H1 (cell line): Measurements from ENCODE around the gene MGLL. TPM values are rescaled to one million over a fixed set of nuclear protein-coding genes. Genes with fewer than 3 reads are reported as not detected.
A peak's percentile ranks its signal among the peaks of the same experiment; 100 is the strongest.

Experiments
- CTCF ChIA-PET: fragments of 300-600 bp; sonication (Branson Sonifier 250); formaldehyde crosslinking; loops from one replicate; lab custom pipeline; 2021; ENCODE audit not compliant: partially characterized antibody; lab: Charles Lee
- POLR2A ChIA-PET: fragments of 300-600 bp; sonication (Branson Sonifier 250); formaldehyde crosslinking; loops from one replicate; lab custom pipeline; 2021; ENCODE audit warnings: inconsistent platforms; ENCODE audit not compliant: partially characterized antibody; lab: Charles Lee
- DNase-seq, 2 experiments: peaks; one replicate each; pipeline versions ENCODE4 v3.0.0 to v3.0.0-alpha.2; 2010 to 2022; ENCODE audit warnings: low spot score in 2 of 2, low read depth in 1 of 2, mixed read lengths in 1 of 2
- FAIRE-seq: peaks from 2 replicates; lab custom pipeline; 2011; peaks lifted over from hg19 to GRCh38; lab: Jason Lieb, UNC
- H2AFZ ChIP-seq: 2 replicates; pipeline ENCODE4 v1.8.1; 2012; ENCODE audit warnings: low read length, inconsistent platforms
- H2AK5ac ChIP-seq: 2 replicates; pipeline ENCODE4 v1.6.1; 2013; ENCODE audit warnings: low read depth, low read length
- H2BK120ac ChIP-seq: replicated peaks from 2 replicates; pipeline ENCODE3; 2013; ENCODE audit warnings: low read depth, low read length, inconsistent platforms
- H2BK12ac ChIP-seq: 2 replicates; pipeline ENCODE4 v1.6.1; 2013; ENCODE audit warnings: low read depth, low read length
- H2BK15ac ChIP-seq: 2 replicates; pipeline ENCODE4 v1.6.1; 2013; ENCODE audit warnings: low read length
- H2BK20ac ChIP-seq: 2 replicates; pipeline ENCODE4 v1.6.1; 2013; ENCODE audit warnings: low read length
- H2BK5ac ChIP-seq: 2 replicates; pipeline ENCODE4 v1.6.1; 2013; ENCODE audit warnings: low read depth, low read length
- H3K14ac ChIP-seq: 2 replicates; pipeline ENCODE4 v1.6.1; 2013; ENCODE audit warnings: inconsistent platforms; ENCODE audit not compliant: insufficient read length
- H3K18ac ChIP-seq: 2 replicates; pipeline ENCODE4 v1.6.1; 2013; ENCODE audit warnings: low read length; ENCODE audit errors: extremely low read depth
- H3K23ac ChIP-seq: 2 replicates; pipeline ENCODE4 v1.6.1; 2013; ENCODE audit warnings: inconsistent platforms; ENCODE audit not compliant: insufficient read length
- H3K23me2 ChIP-seq: 2 replicates; pipeline ENCODE4 v1.6.1; 2013; ENCODE audit warnings: low read depth, low read length
- H3K27ac ChIP-seq: 2 replicates; pipeline ENCODE4 v1.6.1; 2011; ENCODE audit warnings: low read depth, low read length, inconsistent platforms
- H3K27me3 ChIP-seq, 4 experiments: replicated peaks in 1 of 4; 1 replicate in 1 of 4; 2 replicates in 3 of 4; pipeline versions ENCODE4 v1.6.1 to v1.8.1; 2011 to 2013; ENCODE audit warnings: low read length in 3 of 4, mild to moderate bottlenecking in 3 of 4, inconsistent platforms in 2 of 4, mixed read lengths in 2 of 4, moderate library complexity in 1 of 4; ENCODE audit not compliant: control insufficient read depth in 3 of 4, insufficient read depth in 3 of 4; ENCODE audit errors: extremely low read depth in 1 of 4
- H3K36me3 ChIP-seq, 4 experiments: 2 replicates each; pipeline versions ENCODE4 v1.6.1 to v1.8.1; 2011 to 2013; ENCODE audit warnings: mild to moderate bottlenecking in 4 of 4, low read length in 3 of 4, moderate library complexity in 2 of 4, control low read depth in 1 of 4, inconsistent platforms in 1 of 4; ENCODE audit not compliant: insufficient read depth in 4 of 4, control insufficient read depth in 2 of 4
- H3K4ac ChIP-seq: replicated peaks from 2 replicates; pipeline ENCODE3; 2013; ENCODE audit warnings: low read length, low read depth, mixed read lengths, inconsistent platforms; ENCODE audit not compliant: insufficient read length
- H3K4me1 ChIP-seq, 4 experiments: replicated peaks in 1 of 4; 1 replicate in 1 of 4; 2 replicates in 3 of 4; pipeline versions ENCODE4 v1.6.1 to v1.8.1; 2011 to 2013; ENCODE audit warnings: low read length in 3 of 4, inconsistent platforms in 2 of 4, mixed read lengths in 1 of 4; ENCODE audit not compliant: insufficient read depth in 4 of 4, control insufficient read depth in 3 of 4
- H3K4me2 ChIP-seq, 2 experiments: 2 replicates each; pipeline versions ENCODE4 v1.6.1 to v1.8.1; 2011 to 2013; ENCODE audit warnings: low read depth in 2 of 2, low read length in 2 of 2, control low read depth in 1 of 2, inconsistent platforms in 1 of 2, mild to moderate bottlenecking in 1 of 2; ENCODE audit not compliant: insufficient read depth in 1 of 2
- H3K4me3 ChIP-seq, 4 experiments: fragments of 200-600, 300-600 bp in 1 of 4; sonication (generic), shearing (Covaris generic), sonication (Bioruptor Twin) in 1 of 4; 2 replicates each; pipeline versions ENCODE4 v1.5.1 to v1.8.1; 2011 to 2016; ENCODE audit warnings: low read length in 4 of 4, low read depth in 3 of 4, control low read depth in 2 of 4, inconsistent platforms in 2 of 4, mild to moderate bottlenecking in 2 of 4, mixed read lengths in 1 of 4, moderate library complexity in 1 of 4; ENCODE audit not compliant: insufficient read depth in 2 of 4; ENCODE audit errors: extremely low read depth in 1 of 4
- H3K56ac ChIP-seq: replicated peaks from 2 replicates; pipeline ENCODE3; 2013; ENCODE audit warnings: low read depth, mild to moderate bottlenecking, mixed read lengths, low read length, inconsistent platforms; ENCODE audit not compliant: insufficient read length
- H3K79me1 ChIP-seq: 2 replicates; pipeline ENCODE4 v1.6.1; 2013; ENCODE audit warnings: low read depth, low read length, control low read depth
- H3K79me2 ChIP-seq, 2 experiments: 2 replicates each; pipeline versions ENCODE4 v1.6.1 to v1.8.1; 2012 to 2013; ENCODE audit warnings: low read length in 2 of 2, mild to moderate bottlenecking in 2 of 2, inconsistent platforms in 1 of 2; ENCODE audit not compliant: insufficient read depth in 2 of 2, control insufficient read depth in 1 of 2
- H3K9ac ChIP-seq, 4 experiments: replicated peaks in 1 of 4; 1 replicate in 1 of 4; 2 replicates in 3 of 4; pipeline versions ENCODE4 v1.6.1 to v1.8.1; 2011 to 2013; ENCODE audit warnings: low read depth in 3 of 4, low read length in 3 of 4, control low read depth in 2 of 4, mild to moderate bottlenecking in 2 of 4, moderate library complexity in 2 of 4, inconsistent platforms in 1 of 4; ENCODE audit errors: extremely low read depth in 1 of 4
- H3K9me3 ChIP-seq, 2 experiments: 2 replicates each; pipeline versions ENCODE4 v1.6.1 to v1.8.1; 2012 to 2013; ENCODE audit warnings: mild to moderate bottlenecking in 2 of 2, moderate library complexity in 2 of 2, control low read depth in 1 of 2, inconsistent platforms in 1 of 2, low read depth in 1 of 2, low read length in 1 of 2, mixed read lengths in 1 of 2; ENCODE audit not compliant: insufficient read depth in 2 of 2
- H4K20me1 ChIP-seq, 2 experiments: replicated peaks in 1 of 2; 2 replicates each; pipeline versions ENCODE3 to v1.8.1; 2011 to 2013; ENCODE audit warnings: inconsistent platforms in 2 of 2, low read length in 2 of 2, mild to moderate bottlenecking in 1 of 2; ENCODE audit not compliant: insufficient read depth in 2 of 2, control insufficient read depth in 1 of 2
- H4K5ac ChIP-seq: 2 replicates; pipeline ENCODE4 v1.6.1; 2013; ENCODE audit warnings: low read length, low read depth, mixed read lengths, inconsistent platforms; ENCODE audit not compliant: insufficient read length
- H4K8ac ChIP-seq: 2 replicates; pipeline ENCODE4 v1.8.0; 2013; ENCODE audit warnings: mild to moderate bottlenecking, moderate library complexity, low read length, inconsistent platforms; ENCODE audit not compliant: insufficient read depth; ENCODE audit errors: extremely low read depth
- H4K91ac ChIP-seq: replicated peaks from 2 replicates; pipeline ENCODE3; 2013; ENCODE audit warnings: low read length, mixed read lengths, inconsistent platforms; ENCODE audit not compliant: insufficient read length
- ASH2L ChIP-seq: fragments of 200-600, 300-600 bp; sonication (generic); IDR thresholded peaks from one replicate; pipeline ENCODE4 v1.7.1; 2017; ENCODE audit warnings: low read length
- BACH1 ChIP-seq: IDR thresholded peaks from 2 replicates; pipeline ENCODE4 v1.6.1; 2012; ENCODE audit warnings: low read length, improper control_type of control experiment
- BRCA1 ChIP-seq: IDR thresholded peaks from 2 replicates; pipeline ENCODE4 v1.6.1; 2012; ENCODE audit warnings: low read depth, low read length, improper control_type of control experiment
- CBX8 ChIP-seq: fragments of 300-800, 300-1000 bp; sonication (generic); IDR thresholded peaks from 2 replicates; pipeline ENCODE4 v1.7.1; 2016; ENCODE audit warnings: low read depth, low read length, borderline replicate concordance
- CTBP2 ChIP-seq: IDR thresholded peaks from 2 replicates; pipeline ENCODE4 v1.7.0; 2011; ENCODE audit warnings: borderline replicate concordance, mild to moderate bottlenecking, moderate library complexity, mixed read lengths, low read length; ENCODE audit not compliant: insufficient read depth, insufficient read length
- EGR1 ChIP-seq: IDR thresholded peaks from 2 replicates; pipeline ENCODE4 v1.6.1; 2011; ENCODE audit warnings: low read depth, low read length, borderline replicate concordance
- GABPA ChIP-seq: IDR thresholded peaks from 2 replicates; pipeline ENCODE4 v1.6.1; 2011; ENCODE audit warnings: mild to moderate bottlenecking, low read length, moderate library complexity, borderline replicate concordance; ENCODE audit not compliant: insufficient read depth
- HDAC6 ChIP-seq: IDR thresholded peaks from one replicate; pipeline ENCODE4 v1.7.1; 2012; ENCODE audit warnings: low read depth, mild to moderate bottlenecking, inconsistent platforms, low read length, moderate library complexity
- JUND ChIP-seq: IDR thresholded peaks from 2 replicates; pipeline ENCODE4 v1.6.1; 2011; ENCODE audit warnings: mild to moderate bottlenecking, improper control_type of control experiment, low read length
- RAD21 ChIP-seq, 2 experiments: IDR thresholded peaks in 1 of 2; conservative IDR thresholded peaks in 1 of 2; 2 replicates each; pipeline ENCODE4 v1.6.1; 2011; ENCODE audit warnings: low read depth in 2 of 2, low read length in 2 of 2, improper control_type of control experiment in 1 of 2, inconsistent platforms in 1 of 2, mild to moderate bottlenecking in 1 of 2, moderate library complexity in 1 of 2
- RBBP5 ChIP-seq: IDR thresholded peaks from 2 replicates; pipeline ENCODE4 v1.7.1; 2012; ENCODE audit warnings: low read depth, mild to moderate bottlenecking, inconsistent platforms, low read length, moderate library complexity, borderline replicate concordance
- SIN3A ChIP-seq, 2 experiments: IDR thresholded peaks in 1 of 2; conservative IDR thresholded peaks in 1 of 2; 2 replicates each; pipeline ENCODE4 v1.6.1; 2011 to 2012; ENCODE audit warnings: low read length in 2 of 2, improper control_type of control experiment in 1 of 2, low read depth in 1 of 2, mild to moderate bottlenecking in 1 of 2
- SIRT6 ChIP-seq: IDR thresholded peaks from one replicate; pipeline ENCODE4 v1.7.1; 2012; ENCODE audit warnings: low read length, inconsistent platforms
- WGBS, 2 experiments: shearing (Covaris generic) in 1 of 2; methylation state at CpG; one replicate each; pipeline versions ENCODE4 v1.1.6 to v1.1.7; 2013 to 2015; ENCODE audit warnings: low lambda C conversion rate in 2 of 2, mixed read lengths in 2 of 2, inconsistent platforms in 1 of 2, low coverage in 1 of 2, missing lambda C conversion rate in 1 of 2; ENCODE audit not compliant: insufficient replicate concordance in 2 of 2, insufficient coverage in 1 of 2, insufficient read length in 1 of 2; ENCODE audit errors: extremely low coverage in 1 of 2, missing lambda C conversion rate in 1 of 2; 5-methylcytosine and 5-hydroxymethylcytosine counted together
- polyA plus RNA-seq, 7 experiments: library from polyadenylated mRNA; depleted of rRNA in 3 of 7; stranded (reverse) in 5 of 7; unstranded in 2 of 7; fragments of >200 nt in 5 of 7; fragments of 200-250 nt in 2 of 7; gene quantifications; 1 replicate in 5 of 7; 2 replicates in 1 of 7; 4 replicates in 1 of 7; pipeline versions ENCODE4 v1.2.1 to v1.2.3, GENCODE V29; 2011 to 2013; ENCODE audit warnings: missing spikeins in 2 of 7, mixed read lengths in 2 of 7
- total RNA-seq: library from RNA; stranded (reverse); fragmentation: NEBNext Ultra II Directional; extraction: Animal tissue kit (Norgen Biotek cat#: 25700); gene quantifications from 2 replicates; pipeline ENCODE4 v1.2.1, GENCODE V29; 2021

Gene MGLL
- total and polyA plus RNA-seq, 2 of the 8 experiments (the other 6 are each of a cell fraction or from before 2014, with no cell fraction given): 0.05 to 0.34 TPM

- Histone ChIP-seq H3K4ac (no peak overlapping the region), H3K56ac (no peak overlapping the region), H4K91ac (no peak overlapping the region), H4K8ac (no peak overlapping the region), H3K4me3 (no peak overlapping the region), H2AK5ac (no peak overlapping the region), H3K79me1 (no peaks in the 10 kb centered on the region), H3K9me3 (no peaks in the 10 kb centered on the region), H3K4me1 (peaks cover 0 to 14% (median 6%) of the 10 kb centered on the region in 4 experiments; a peak in 5 of 7 replicates), H3K79me2 (no peaks in the 10 kb centered on the region), H3K9ac (no peak overlapping the region; a peak in 1 of 7 replicates), H4K5ac (no peak overlapping the region), H2BK20ac (no peak overlapping the region), H3K27ac (no peak overlapping the region), H3K23me2 (no peaks in the 10 kb centered on the region; the same call in 1 of the 2 replicates), H3K18ac (no peak overlapping the region), H2BK15ac (peak overlapping the region; percentile 55; the same call in 1 of the 2 replicates), H2BK5ac (no peak overlapping the region), H2AFZ (no peak overlapping the region), H3K4me2 (0 out of 4 replicates have a peak overlapping the region, but pooled peaks of 1 of the 2 experiments have one; percentile 13), H3K27me3 (no peaks in the 10 kb centered on the region), H4K20me1 (no peaks in the 10 kb centered on the region), H3K23ac (no peak overlapping the region), H3K14ac (no peak overlapping the region), H3K36me3 (no peaks in the 10 kb centered on the region), H2BK12ac (no peak overlapping the region), H2BK120ac (no peak overlapping the region)
- ChIA-PET POLR2A (no interaction called here), CTCF (interaction anchor here (0.6 to 1.7 kb wide), 7 partner anchors 15 to 1247 kb away, joined by 3 to 5 read pairs (median 3); partner anchors contain the start of gene MGLL)
- WGBS, 2 experiments: 73% methylated on average over 10 of the region's 11 CpGs; no CpG with 5 or more reads in 1 of the 2 experiments
- no peak for DNase-seq
- no peak for FAIRE-seq
- TF ChIP-seq JUND: no peak
- no peak for TF ChIP-seq RAD21 (IDR thresholded peaks at IDR 0.05 in 1 of 2, conservative IDR thresholded peaks at IDR 0.05 in 1 of 2; ENCODE audit: low read depth in 2 of 2, low read length in 2 of 2)
- no peak for TF ChIP-seq EGR1
- TF ChIP-seq GABPA: no peak
- TF ChIP-seq SIN3A (conservative IDR thresholded peaks at IDR 0.05 in 1 of 2, IDR thresholded peaks at IDR 0.05 in 1 of 2; ENCODE audit: low read depth in 1 of 2, low read length in 2 of 2): no peak
- no peak for TF ChIP-seq CBX8
- no peak for TF ChIP-seq RBBP5
- TF ChIP-seq BACH1: no peak
- no peak for TF ChIP-seq HDAC6
- no peak for TF ChIP-seq SIRT6
- TF ChIP-seq CTBP2: no peak
- TF ChIP-seq ASH2L: no peak
- TF ChIP-seq BRCA1: no peak
Measured at GRCh38 chr3:127723011-127723567, 99.2 kb downstream of the MGLL start.
